Stimulated activated CD4-positive, alpha-beta T cell treated with anti-CD3 and anti-CD28 coated beads, Interleukin-12 subunit alpha, Interleukin-12 subunit beta, amount 100 ng/mL, for 48 hours (primary cell): Measurements from ENCODE around the gene CANT1.
"Not testable (repeated sequence)": the region's sequence is repeated elsewhere in the genome, so short reads cannot be mapped to it uniquely, and the experiment has no call there.

Source experiments
- DNase-seq, 3 donors: peaks; one replicate each; pipeline ENCODE4 v3.0.0-alpha.2; 2020; ENCODE audit warnings: low read depth in 2 of 3, low spot score in 1 of 3

The CANT1 gene

DNA sequence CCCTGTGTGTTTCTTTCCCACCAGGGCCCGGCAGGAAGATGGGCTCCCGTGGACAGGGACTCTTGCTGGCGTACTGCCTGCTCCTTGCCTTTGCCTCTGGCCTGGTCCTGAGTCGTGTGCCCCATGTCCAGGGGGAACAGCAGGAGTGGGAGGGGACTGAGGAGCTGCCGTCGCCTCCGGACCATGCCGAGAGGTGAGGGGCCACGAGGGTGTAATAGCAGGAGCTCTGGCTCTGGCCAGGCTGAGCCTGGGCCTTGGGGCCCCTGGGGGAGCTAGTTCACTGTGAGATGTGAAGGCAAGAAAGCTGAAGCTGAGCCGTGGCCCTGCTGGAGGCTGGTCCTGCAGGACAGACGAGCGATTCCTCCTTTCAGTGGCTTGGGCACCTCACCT is 34.4 kb upstream of the CANT1 start:
- DNase-seq = no peak

DNA sequence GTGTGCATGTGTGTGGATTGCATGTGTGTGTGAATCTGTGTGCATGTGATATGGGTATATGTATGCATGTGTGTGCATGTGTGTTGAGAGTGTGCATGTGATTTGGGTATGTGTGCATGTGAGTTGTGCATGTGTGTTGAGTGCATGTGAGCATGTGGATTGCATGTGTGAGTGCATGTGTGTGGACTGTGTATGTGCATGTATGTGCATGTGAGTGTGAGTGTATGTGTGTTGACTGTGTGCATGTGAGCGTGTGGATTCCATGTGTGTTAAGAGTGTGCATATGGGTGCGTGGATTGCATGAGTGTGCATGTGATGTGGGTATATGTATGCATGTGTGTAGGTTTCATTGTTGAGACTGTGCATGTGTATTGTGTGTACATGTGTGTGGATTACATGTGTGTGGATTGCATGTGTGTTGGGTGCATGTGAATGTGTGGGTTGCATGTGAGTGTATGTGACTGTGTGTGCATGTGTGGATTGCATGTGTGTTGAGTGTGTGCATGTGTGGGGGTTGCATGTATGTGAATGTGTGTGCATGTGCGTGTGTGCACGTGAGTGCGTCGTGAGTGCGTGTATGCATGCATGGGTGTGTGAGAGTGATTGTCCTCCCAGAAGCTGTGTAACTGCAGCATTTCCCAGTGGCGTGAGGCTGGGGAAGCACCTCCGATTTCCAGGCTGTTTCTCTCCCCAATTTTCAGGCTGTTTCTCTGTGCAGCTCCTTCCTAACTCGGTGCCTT is 33.8 kb upstream of the CANT1 start:
- DNase-seq = no peak

DNA sequence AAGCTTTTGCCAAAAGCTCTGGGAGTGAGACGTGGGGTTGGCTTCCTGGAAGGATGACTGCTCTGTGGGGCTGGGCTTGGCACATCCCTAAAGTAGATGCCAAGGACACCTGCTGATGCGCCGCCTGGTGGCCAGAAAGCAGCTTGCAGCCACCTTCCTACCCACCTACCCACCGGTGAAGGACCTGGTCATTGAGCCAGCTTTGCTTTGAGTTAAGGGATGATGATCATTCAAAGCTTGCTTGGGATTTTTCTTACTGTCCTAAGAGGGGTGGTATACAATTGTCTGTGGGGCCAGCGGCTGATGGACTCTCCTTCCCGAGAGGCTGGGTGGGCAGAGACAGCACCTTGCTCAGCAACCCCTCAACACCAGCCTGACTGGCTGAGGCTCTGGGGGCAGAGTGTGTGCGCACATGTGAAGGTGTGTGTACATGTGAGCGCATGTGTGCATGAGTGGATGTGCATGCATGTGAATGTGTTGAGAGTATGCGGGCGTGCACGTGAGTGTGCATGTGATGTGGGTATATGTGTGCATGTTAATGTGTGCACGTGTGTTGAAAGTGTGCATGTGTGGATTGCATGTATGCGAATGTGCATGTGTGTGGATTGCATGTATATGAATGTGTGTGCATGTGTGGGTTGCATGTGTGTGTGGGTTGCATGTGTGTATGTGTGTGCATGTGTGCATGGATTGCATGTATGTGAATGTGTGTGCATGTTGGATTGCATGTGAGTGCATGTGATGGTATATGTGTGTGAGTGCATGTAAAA is 33.0 kb upstream of the CANT1 start:
- peak; percentile 55 to 66 (median 59) for DNase-seq

DNA sequence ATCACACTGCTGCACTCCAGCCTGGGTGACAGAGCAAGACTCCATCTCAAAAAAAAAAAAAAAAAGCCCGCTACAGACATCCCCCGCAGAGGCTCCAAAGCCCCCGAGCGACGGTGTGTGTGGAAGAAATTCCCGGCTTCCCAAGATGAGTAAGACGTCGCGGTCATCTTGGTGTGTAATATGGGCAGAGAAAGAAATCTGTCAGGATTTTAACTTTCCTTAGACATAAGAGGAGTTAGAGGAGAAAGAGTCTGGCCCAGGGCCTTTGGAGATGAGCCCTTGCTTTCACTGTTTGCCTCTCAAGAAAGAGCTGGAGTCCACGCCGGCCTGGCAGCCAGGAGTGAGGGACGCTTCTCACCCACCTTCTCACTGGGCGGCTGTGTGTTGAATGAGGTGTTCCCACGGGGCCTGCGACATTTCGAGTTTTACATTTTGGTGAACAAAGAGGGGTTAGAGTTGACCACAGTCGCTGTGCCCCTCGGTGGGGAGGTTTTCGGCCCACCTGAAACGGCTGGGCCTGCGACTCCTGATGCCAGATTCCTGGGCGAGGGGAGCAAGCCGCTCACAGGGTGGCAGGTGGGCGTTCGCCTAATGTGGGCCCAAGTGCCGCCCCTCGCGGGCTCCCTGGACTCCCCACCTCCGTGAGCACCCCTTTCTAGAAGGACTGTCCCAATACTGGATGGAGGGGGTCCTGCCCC is 32.3 kb upstream of the CANT1 start:
- DNase-seq = no peak

DNA sequence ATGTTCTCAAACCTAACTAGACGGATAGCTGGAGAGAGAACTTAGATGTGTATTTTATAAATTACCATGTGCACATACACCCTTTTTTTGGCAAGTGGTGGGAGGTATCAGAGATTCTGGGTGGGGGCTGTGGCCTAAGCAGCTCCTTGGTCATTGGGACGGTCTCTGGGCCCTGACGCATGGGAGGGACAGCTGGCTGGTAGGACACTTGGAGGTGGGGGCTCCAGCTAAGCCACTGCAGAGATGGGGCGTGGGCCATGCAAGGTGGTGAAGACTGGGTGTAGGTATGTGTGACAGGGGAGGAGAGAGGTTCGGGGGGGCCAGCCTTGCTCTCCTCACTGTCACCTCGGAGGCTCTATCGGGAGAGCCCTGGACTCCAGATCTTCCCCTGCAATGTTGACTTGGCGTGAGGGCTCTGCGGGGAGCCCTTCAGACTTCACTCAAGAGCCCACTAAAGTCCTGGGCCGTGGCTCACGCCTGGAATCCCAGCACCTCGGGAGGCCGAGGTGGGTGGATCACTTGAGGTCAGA is 31.5 kb upstream of the CANT1 start:
- no peak for DNase-seq

DNA sequence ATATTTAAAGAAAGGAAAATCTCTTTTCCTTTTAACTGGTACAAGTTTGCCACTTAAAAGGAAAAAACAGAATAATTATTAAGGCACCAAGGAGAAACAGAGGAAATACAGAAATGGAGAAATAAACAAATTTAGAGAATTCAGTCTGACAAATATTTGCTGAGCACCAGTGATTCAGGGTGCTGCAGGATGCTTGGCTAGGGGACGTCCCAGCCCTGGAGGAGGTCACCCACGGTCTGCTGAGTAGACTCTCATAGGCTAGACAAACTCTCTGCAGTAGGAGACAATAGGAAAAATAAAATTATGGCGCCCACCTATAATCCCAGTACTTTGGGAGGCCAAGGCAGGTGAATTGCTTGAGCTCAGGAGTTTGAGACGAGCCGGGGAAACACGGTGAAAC is 30.3 kb upstream of the CANT1 start:
- no peak for DNase-seq

DNA sequence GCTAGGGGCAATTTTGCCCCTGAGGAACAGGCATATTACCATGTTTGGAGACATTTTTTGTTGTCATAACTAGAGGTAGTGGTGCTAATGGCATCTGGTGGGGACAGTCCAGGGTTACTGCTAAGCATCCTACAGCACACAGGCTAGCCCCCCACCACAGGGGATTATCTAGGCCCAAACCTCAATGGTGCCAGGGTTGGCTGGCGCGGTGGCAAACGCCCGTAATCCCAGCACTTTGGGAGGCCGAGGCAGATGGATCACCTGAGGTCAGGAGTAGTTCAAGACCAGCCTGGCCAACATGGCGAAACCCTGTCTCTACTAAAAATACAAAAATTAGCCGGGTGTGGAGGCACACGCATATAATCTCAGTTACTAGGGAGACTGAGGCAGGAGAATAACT is 29.6 kb upstream of the CANT1 start:
- no peak for DNase-seq

DNA sequence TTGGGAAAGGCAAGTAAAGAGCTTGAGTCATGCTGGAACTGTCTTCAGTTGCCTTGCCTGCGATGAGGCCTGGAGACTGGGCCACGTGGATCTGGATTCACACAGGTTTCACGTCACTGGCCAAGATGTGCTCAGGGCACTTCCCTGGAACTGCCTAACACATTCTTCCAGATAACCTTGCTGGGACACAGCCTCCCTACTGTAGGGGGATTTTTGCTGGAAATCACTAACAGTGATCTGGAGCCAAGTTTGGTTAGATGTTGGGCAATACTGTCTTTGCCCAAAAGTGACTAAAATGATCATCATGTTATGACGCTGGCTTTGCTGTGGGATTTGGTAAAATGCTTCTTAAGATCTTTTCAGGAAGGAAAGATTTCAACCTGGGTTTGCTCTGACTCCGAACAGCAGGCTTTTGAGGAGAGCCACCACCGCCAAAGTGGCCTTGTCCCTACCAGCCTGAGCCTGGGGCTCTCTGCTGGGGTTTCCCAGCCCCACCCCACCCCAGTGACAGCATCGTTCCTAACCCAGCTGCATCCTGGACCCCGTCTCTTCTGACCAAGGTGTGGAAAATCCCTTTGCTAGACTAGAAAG is 29.1 kb upstream of the CANT1 start:
- DNase-seq = no peak

DNA sequence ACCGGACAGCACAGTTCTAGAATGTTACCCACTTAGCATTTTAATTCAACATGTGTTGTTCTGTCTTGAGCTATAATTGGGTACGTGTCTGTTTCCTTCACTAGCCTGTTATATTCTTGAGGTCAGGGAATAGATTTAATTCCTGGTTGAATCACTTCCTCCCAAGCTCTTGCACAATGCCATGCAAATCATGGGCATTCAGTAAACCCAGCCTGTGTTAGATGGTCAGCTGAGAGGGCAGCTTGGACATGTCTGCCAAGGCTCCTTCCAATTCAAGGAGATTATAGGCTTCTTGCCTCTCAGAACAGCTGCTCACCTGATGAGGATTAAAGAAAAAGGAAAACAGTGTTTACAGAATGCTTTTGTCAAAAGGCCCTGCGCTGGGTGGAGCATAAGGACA is 27.0 kb upstream of the CANT1 start:
- DNase-seq = no peak

DNA sequence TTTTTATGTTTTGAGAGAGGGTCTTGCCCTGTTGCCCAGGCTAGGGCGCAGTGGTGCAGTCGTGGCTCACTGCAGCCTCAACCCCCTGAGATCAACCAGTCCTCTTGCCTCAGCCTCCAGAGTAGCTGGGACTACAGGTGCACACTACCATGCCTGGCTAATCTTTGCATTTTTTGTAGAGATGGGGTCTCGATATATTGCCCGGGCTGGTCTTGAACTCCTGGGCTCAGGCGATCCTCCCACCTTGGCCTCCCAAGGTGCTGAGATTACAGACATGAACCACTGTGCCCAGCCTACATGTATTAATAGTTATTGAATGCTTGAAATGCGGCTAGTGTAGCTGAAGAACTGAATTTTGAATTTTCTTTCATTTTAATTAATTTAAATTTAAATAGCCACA is 26.6 kb upstream of the CANT1 start:
- no peak for DNase-seq

DNA sequence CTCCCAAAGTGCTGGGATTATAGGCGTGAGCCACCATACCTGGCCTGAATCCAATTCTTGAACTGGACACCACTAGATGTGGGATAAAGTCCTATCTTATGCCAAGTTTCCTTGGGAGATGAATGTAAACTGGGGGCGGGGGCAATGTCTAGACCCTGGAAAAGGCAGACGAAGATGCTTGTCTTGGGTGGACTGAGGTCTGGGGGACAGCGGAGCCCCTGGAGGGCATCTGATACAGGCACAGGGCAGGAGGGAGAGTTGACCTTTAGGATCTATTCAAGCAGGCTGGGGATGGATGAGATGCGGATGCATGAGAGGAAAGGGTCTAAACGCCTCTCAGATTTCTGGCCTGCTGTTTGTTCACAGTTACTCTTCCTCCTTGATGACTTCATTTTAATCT is 26.1 kb upstream of the CANT1 start:
- DNase-seq = no peak

DNA sequence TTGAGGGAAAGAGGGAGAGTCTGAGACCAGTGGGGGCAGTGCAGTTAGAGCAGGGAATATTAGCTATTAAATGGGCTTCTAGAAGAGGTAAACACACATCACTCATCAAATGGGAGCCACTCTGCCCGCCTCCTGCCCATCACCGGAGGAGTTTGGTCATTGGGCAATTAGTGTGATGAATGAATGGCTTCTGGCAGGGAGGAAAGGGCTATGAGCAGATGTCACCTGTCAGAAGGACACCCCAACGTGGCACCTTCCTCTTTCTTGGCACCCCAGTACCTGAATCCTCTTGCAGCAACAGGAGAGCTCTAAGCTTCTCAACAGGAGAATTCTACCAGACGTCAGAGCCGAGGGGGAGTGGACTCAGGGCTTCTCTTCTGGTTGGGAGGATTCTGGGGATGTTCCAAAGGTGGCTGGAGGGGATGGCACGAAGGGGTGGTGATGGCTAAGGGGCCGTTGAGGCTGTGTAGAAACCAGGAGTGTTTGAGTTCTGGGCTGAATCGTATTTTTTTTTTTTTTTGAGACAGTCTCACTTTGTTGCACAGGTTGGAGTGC is 25.4 kb upstream of the CANT1 start:
- DNase-seq = no peak

DNA sequence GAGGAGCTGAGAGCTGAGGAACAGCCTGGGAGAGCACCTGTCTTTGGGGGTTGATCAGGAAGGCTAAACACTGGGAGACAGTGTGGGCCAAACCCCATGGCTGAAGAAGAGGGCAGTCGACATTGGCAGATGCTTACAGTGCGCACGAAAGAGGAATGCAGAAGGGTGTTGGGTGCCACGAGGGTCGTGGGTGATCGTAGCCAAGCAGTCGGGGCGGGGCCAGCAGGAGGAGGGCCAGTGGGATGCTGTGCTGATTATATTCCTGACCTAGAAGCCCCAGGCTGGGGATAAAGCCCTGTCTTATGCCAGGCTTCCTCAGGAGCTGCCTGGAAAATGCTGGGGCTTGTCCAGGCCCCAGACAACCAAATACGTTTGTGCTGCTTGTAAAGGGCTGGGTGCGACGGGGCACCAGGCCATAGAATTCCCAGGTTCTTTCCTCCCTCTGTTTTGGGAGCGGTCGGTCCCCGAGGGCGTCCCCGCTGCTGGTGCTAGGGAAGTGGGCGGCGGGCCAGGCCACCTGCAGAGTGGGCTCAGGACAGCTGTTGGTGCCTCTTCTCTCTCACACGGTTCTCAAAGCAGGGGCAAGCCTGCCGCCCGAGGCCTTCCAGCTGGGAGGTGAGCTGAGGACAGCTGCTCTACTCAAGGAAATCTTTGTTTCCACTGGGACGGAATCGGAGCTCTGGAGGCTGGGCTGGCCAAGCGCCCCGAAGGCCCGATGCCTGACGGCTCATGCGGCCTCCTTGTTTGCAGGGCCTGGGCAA is 24.4 kb upstream of the CANT1 start:
- no peak for DNase-seq

DNA sequence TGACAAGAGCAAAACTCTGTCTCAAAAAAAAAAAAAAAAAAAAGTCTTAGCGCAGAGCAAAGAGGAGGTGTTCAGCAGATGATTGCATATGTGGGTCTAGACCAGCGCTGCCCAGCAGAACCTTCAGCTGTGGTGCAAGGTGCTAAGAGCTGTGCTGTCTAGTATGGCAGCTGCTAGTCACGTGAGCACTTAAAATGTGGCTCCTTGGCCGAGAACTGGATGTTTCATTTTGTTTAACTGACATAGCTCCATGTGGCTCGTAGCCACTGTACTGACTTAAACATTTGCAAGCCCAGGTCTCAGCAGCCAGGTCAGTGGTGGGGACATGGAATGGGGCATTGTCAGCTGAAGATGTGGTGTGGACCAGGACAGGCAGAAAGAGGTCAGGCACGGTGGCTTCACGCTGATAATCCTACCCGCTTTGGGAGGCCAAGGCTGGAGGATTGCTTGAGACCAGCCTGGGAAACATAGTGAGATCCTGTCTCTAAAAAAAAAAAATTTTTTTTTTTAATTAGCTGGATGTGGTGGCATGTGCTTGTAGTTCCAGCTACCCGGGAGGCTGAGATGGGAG is 23.6 kb upstream of the CANT1 start:
- no peak for DNase-seq

DNA sequence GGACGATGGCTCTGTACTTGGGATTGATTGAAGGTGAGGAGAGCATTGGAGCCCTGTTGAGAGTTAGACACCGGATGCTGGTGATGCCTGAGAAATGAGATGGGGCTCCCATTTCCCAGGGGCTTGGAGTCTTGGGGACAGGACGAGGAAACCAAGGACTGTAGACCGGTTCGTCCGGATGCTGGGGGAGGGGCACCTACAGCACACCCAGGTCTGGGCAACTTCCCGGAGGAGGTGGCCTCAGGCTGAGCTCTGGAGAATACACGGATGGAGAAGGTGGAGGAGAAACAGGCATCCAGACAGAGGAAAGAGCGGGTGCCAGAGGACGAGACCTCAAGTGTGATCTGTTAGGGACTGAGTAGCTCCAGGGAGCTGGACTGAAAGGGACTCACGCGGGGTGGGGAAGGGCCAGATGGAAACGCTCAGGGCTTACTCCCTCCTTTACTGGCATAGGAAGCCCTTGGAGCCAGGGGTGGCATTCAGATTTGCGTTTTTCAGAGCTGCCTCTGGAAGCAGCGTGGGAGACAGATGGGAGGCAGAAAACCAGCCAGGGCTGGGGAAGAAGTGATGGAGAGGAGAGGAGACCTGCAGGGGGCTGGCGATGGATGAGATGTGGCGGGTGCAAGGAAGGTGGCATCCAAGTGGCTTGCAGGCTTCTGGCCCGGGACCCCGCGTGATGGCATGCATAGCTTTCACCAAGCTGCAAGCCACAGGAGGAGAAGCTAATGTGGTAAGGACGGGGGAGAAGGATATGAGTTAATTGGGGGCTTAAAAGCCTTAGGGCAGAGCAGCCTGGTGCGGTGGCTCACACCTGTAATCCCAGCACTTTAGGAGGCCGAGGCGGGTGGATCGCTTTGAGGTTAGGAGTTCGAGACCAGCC is 22.7 kb upstream of the CANT1 start:
- no peak for DNase-seq

DNA sequence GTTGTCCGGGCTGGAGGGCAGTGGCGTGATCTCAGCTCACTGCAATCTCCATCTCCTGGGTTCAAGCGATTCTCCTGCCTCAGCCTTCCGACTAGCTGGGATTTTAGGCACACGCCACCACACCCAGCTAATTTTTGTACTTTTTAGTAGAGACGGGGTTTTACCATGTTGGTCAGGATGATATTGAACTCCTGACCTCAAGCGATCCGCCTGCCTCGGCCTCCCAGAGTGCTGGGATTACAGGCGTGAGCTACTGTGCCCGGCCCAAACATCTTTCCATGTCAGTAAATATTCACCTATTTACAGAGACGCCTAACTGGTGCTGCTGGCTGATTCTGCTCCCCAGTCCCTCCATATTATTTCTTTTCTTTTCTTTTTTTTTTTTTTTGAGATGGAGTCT is 21.1 kb upstream of the CANT1 start:
- not testable (repeated sequence) for DNase-seq

DNA sequence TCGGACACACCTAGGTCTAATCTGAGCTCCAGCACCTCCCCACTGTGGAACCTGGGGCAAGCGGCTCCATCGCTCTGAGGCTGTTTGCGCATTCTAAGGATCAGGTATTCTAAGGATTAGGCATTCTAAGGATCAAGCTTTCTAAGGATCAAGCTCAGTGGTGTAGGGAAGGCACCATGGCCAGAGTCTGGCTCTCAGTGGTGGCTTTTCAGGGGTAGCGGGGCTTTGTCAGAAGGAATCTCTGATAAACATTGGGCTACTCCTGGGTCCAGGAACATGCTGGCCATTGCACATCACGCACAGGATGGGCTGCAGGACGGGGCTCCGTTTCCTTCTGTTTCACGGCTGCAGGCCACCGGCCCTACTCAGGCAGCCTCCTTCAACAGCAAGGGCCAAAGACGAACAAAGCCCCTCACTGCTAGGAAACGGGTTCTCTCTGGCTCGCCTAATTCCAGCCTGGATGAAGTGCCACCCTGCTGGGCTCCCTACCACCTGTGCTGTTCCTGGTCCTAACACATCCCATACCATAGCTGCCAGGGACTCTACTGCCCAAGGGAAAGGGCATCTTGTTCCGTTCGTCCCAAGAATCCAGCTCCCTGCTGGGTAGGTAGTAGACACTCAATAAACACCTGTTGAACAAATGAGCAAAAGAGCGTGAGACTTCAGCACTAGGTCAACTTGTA is 19.9 kb upstream of the CANT1 start:
- no peak for DNase-seq

DNA sequence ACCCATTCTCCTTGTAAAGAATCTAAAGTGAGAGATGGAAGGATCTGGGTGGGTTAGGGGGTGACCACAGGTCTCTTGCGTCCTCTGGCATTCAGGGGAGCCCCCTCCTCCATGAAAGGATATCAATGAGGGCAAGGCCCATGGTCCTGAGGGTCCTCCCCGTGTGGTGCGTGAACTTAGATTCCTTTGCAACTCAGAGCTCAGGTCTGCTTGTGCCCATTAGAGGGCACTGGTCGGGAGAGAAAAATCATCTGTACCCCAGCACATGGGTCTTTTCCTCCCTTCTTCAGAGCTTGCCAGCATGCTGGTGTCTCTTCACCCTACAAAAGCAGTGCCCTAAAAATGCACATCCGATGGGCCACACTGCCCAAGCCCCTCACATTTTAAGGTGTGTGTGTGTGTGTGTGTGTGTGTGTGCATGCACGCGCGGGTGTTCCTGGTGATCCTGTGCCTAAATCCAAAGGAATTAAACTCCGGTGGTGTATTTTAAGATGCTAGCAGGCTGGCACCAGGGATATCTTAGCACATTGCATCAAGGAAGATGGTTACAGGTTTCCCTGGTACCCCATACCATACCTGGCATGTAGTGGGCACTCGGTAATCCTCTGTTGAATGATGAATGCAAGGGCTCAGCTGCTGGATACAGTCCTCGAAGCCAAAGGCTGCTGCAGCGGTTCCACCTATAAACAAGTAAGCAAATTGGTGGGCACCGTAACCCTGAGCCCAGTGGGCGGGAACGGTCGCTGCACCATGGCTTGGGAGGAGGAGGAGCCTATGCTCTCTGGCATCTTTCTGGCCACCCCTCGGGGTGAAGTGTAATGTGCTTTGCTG is 19.1 kb upstream of the CANT1 start:
- DNase-seq = no peak
